ENCODE measurements around the gene SLC2A4RG. TPM values are rescaled to one million over a fixed set of nuclear protein-coding genes. Genes with fewer than 3 reads are reported as not detected.
A peak's percentile ranks its signal among the peaks of the same experiment; 100 is the strongest.

The SLC2A4RG gene
- total and polyA plus RNA-seq, 2 of the 13 experiments (the other 11 are each of a cell fraction or from before 2014, with no cell fraction given), result 91.4 to 95.9 TPM

DNA sequence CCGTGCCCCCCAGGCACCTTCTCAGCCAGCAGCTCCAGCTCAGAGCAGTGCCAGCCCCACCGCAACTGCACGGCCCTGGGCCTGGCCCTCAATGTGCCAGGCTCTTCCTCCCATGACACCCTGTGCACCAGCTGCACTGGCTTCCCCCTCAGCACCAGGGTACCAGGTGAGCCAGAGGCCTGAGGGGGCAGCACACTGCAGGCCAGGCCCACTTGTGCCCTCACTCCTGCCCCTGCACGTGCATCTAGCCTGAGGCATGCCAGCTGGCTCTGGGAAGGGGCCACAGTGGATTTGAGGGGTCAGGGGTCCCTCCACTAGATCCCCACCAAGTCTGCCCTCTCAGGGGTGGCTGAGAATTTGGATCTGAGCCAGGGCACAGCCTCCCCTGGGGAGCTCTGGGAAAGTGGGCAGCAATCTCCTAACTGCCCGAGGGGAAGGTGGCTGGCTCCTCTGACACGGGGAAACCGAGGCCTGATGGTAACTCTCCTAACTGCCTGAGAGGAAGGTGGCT, 42.2 kb upstream of the SLC2A4RG start (continued):
- no peak for TF ChIP-seq AGO1 (IDR thresholded peaks at IDR 0.05; ENCODE audit: low read depth, low read length, poor library complexity, severe bottlenecking)
- no peak for TF ChIP-seq MXD3 (CRISPR knock-in tag; IDR thresholded peaks at IDR 0.05)
- TF ChIP-seq ZNF230 (CRISPR knock-in tag; IDR thresholded peaks at IDR 0.05), result no peak
- no peak for TF ChIP-seq ZNF619 (CRISPR knock-in tag; IDR thresholded peaks at IDR 0.05)
- TF ChIP-seq KAT2B (IDR thresholded peaks at IDR 0.05; ENCODE audit: borderline replicate concordance, low read depth, low read length), result no peak
- TF ChIP-seq ZNF34 (CRISPR knock-in tag; IDR thresholded peaks at IDR 0.05; ENCODE audit: borderline replicate concordance), result no peak
- TF ChIP-seq, protein P1, sequence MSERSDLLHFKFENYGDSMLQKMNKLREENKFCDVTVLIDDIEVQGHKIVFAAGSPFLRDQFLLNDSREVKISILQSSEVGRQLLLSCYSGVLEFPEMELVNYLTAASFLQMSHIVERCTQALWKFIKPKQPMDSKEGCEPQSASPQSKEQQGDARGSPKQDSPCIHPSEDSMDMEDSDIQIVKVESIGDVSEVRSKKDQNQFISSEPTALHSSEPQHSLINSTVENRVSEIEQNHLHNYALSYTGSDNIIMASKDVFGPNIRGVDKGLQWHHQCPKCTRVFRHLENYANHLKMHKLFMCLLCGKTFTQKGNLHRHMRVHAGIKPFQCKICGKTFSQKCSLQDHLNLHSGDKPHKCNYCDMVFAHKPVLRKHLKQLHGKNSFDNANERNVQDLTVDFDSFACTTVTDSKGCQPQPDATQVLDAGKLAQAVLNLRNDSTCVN (CRISPR knock-in tag; IDR thresholded peaks at IDR 0.05; ENCODE audit: borderline replicate concordance), result no peak
- TF ChIP-seq TFE3 (CRISPR knock-in tag; IDR thresholded peaks at IDR 0.05), result no peak
- no peak for TF ChIP-seq ZNF292 (CRISPR knock-in tag; IDR thresholded peaks at IDR 0.05; ENCODE audit: borderline replicate concordance, low read depth)
- TF ChIP-seq ZBTB49 (CRISPR knock-in tag; IDR thresholded peaks at IDR 0.05; ENCODE audit: borderline replicate concordance), result no peak
- 0 out of 2 replicates have a peak, but pooled peaks have one; percentile 8 for TF ChIP-seq ZNF563 (CRISPR knock-in tag; IDR thresholded peaks at IDR 0.05)
- TF ChIP-seq ZNF329 (CRISPR knock-in tag; IDR thresholded peaks at IDR 0.05; ENCODE audit: low read depth), result no peak
- TF ChIP-seq ZNF546 (CRISPR knock-in tag; conservative IDR thresholded peaks at IDR 0.05), result no peak
- TF ChIP-seq ZNF543 (CRISPR knock-in tag; IDR thresholded peaks at IDR 0.05), result no peak
- TF ChIP-seq ZSCAN25 (CRISPR knock-in tag; IDR thresholded peaks at IDR 0.05), result 0 out of 2 replicates have a peak, but pooled peaks have one; percentile 29
- TF ChIP-seq ZNF883 (CRISPR knock-in tag; IDR thresholded peaks at IDR 0.05; ENCODE audit: not compliant biosample characterization), result no peak
- TF ChIP-seq ZNF512B (CRISPR knock-in tag; IDR thresholded peaks at IDR 0.05; ENCODE audit: borderline replicate concordance), result no peak

Measured in HepG2 (cell line).